Esophagus squamous epithelium (tissue), 4 donors: Measurements from ENCODE around the gene EPB42.

ENCODE experiments used
- CTCF ChIP-seq, 6 experiments: fragments of 450-650 bp in 4 of 6; fragments of 200-600 bp in 2 of 6; sonication (generic) in 2 of 6; IDR thresholded peaks; one replicate each; pipeline ENCODE4 v1.5.1; 2016 to 2019; ENCODE audit warnings: antibody characterized with exemption in 6 of 6, mild to moderate bottlenecking in 4 of 6, moderate library complexity in 4 of 6
- POLR2A ChIP-seq, 4 donors: fragments of 450-650 bp; IDR thresholded peaks; one replicate each; pipeline ENCODE4 v1.6.1; 2017; ENCODE audit warnings: antibody characterized with exemption in 4 of 4, mild to moderate bottlenecking in 4 of 4, moderate library complexity in 3 of 4

- TF ChIP-seq CTCF (IDR thresholded peaks at IDR 0.05) (no peak), POLR2A (IDR thresholded peaks at IDR 0.05) (no peak)
These were observed at the start of gene EPB42 for GRCh38 chr15:43220991-43221403.
